GM18909 (cell line): ENCODE measurements around the gene ITPKB.

Experiments used
- ATAC-seq: cut with Tn5 transposase; IDR thresholded peaks from one replicate; pipeline ENCODE4 v1.9.1; 2021; ENCODE audit warnings: mild to moderate bottlenecking; ENCODE audit not compliant: unreplicated experiment, poor library complexity

ITPKB gene

DNA sequence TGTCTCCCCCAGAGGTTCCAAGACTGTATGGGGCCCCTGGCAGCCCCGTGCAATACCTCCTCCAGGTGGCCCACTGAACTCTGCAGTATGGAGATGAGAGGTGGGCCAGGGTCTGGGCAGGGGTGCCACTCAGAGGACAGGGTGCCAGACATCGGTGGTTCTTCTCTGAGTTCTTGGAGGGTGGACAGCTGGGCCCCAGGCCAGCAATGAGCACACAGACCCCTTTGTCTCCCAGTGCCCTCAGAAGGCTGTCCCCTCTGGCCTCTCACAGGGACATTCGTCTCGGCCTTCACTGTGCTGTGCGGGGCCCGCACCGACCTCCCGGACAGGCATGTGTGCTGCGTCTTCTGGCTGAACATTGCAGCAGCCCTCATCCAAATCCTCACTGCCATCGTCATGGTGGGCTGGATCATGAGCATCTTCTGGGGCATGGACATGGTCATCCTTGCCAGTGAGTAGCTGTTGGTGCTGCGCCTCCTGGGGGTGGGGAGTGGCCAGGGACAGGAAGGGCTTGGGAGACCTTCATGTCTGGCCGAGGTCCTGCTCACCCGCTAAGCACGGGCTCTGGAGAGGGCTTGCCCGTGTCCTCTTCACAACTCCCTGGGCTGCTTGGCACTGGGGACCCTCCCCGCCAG is 142.4 kb downstream of the ITPKB start:
- no peak for ATAC-seq

DNA sequence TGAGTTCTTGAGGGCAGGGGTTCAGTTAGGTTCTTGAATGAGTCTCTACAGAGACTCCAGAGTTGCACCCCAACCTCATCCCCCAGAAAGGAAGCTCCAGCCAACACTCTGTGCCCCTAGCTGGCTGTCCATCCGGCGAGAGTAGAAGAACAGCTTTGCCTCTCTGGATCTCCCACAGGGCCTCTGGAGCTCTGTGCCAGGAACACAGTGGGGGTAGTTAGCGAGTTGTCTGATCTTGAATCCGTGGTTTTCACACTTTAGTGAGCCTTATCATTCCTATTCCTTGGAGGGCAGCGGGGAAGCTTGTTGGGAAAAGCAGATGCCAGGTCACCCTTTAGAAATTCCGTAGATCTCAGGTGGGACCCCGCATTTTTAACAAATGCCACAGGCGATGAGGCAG is 145.5 kb downstream of the ITPKB start:
- ATAC-seq: no peak

- ATAC-seq: no peak
Measured at GRCh38 chr1:226590614-226591013, 148.5 kb downstream of the ITPKB start.

- no peak for ATAC-seq
Measured at GRCh38 chr1:226589008-226589733, 149.9 kb downstream of the ITPKB start.

- no peak for ATAC-seq
Measured at GRCh38 chr1:226588484-226588883, 150.6 kb downstream of the ITPKB start.

- no peak for ATAC-seq
Measured at GRCh38 chr1:226586650-226587422, 152.2 kb downstream of the ITPKB start.

DNA sequence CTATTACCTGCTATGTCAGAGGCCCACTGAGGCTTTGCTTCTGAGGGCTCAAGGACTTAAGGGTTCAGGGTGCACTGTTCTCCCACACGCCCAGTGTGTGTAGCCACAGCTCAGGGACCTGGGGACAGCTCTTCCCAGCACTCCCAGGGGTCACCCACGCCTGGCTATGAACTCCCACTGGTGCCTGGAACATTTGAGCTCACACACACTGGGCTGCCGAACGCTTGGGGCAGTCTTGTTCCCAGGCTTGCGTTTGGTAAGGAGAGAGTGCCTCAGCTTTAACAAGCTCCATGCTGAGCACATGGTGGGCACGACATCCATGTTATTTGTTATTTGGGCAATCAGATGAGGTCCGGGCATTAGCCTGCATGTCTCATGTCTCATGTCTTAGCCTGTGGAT is 153.0 kb downstream of the ITPKB start:
- ATAC-seq: no peak

DNA sequence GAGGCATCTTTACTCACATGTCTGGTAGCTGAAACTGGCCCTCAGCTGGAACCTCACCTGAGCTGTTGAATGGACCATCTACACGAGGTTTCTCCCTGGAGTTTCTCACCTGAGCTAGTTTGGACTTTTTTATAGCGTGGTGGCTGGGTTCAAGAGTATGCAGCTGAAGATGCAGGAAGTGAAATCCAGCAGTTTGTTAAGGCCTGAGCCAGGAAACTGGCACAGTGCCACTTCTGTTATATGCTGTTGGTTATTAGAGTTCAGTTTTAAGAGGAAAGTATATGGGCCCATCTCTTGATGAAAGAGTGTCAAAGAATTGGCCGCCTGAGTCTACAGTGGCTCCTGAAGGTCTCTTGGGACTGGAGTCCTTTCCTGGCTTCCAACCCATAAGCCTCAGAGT is 154.9 kb downstream of the ITPKB start:
- no peak for ATAC-seq

DNA sequence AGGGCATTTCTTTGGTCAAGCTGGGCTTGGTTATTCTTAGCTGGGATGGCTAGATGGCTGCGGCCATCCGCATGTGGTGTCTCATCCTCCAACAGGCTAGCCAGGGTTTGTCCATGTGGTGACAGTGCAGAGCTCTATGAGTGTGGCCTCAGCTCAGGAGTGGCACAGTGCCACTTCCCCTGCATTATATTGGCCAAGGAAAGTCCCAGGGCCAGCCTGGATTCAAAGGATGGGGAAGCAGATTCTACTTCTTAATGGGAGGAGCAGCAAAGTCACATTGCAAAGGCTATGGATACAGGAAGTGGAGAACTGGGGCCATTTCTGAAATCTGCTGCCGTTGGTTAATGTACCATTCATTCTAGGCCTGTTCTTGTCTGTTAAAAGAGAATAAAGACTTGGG is 156.1 kb downstream of the ITPKB start:
- ATAC-seq: no peak
